PFSK-1 (cell line): ENCODE results near the gene NSMCE1.

Experiments
- POLR2AphosphoS5 ChIP-seq: IDR thresholded peaks from 2 replicates; pipeline ENCODE4 v1.6.1; 2012; ENCODE audit warnings: low read depth, mild to moderate bottlenecking, control low read depth, low read length, moderate library complexity
- SIN3A ChIP-seq: IDR thresholded peaks from 2 replicates; pipeline ENCODE4 v1.6.1; 2012; ENCODE audit warnings: mild to moderate bottlenecking, low read length, moderate library complexity, borderline replicate concordance; ENCODE audit not compliant: insufficient read depth
- TF ChIP-seq, protein P1 (sequence below), 2 experiments: IDR thresholded peaks; 2 replicates each; pipeline versions ENCODE4 v1.6.1 to v1.8.0; 2011 to 2012; ENCODE audit warnings: low read depth in 2 of 2, low read length in 2 of 2, control low read depth in 1 of 2, inconsistent platforms in 1 of 2, mild to moderate bottlenecking in 1 of 2, moderate library complexity in 1 of 2; ENCODE audit not compliant: insufficient read depth in 1 of 2

DNA sequence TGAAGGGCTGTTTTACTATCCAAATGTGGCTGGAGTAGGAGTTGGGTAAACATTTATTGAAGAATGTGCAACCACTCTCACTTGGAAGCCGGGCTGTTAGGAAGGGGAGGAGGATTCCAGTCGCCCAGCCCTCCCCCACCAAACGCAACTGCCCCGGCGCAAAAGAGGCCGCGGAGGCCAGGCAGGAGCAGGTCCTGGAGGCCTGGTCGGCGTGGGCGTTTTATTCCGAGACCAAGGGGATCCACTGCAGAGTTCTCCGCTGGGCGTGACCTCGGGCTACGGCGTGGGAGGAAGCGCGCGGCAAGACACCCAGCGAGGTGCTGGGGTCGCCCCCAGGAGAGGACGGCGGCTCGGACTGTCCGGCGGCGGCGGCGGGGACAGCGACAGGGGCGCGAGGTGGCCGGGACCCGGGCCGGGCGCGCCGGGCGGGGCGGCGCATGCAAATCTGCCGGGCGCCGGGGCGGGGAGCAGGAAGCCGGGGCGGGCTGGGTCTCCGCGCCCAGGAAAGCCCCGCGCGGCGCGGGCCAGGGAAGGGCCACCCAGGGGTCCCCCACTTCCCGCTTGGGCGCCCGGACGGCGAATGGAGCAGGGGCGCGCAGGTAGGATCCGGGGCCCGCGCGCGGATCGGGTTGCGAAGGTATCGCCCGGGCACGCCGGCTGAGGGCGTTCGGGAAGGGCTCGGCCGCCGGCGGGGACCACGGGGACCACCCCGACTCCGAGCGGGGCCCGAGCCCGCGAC lies 45.0 kb upstream of the NSMCE1 start, which contains the start of gene IL4R:
- TF ChIP-seq SIN3A (no peak), POLR2AphosphoS5 (no peak; the same call in 1 of the 2 replicates)
- TF ChIP-seq, protein P1, sequence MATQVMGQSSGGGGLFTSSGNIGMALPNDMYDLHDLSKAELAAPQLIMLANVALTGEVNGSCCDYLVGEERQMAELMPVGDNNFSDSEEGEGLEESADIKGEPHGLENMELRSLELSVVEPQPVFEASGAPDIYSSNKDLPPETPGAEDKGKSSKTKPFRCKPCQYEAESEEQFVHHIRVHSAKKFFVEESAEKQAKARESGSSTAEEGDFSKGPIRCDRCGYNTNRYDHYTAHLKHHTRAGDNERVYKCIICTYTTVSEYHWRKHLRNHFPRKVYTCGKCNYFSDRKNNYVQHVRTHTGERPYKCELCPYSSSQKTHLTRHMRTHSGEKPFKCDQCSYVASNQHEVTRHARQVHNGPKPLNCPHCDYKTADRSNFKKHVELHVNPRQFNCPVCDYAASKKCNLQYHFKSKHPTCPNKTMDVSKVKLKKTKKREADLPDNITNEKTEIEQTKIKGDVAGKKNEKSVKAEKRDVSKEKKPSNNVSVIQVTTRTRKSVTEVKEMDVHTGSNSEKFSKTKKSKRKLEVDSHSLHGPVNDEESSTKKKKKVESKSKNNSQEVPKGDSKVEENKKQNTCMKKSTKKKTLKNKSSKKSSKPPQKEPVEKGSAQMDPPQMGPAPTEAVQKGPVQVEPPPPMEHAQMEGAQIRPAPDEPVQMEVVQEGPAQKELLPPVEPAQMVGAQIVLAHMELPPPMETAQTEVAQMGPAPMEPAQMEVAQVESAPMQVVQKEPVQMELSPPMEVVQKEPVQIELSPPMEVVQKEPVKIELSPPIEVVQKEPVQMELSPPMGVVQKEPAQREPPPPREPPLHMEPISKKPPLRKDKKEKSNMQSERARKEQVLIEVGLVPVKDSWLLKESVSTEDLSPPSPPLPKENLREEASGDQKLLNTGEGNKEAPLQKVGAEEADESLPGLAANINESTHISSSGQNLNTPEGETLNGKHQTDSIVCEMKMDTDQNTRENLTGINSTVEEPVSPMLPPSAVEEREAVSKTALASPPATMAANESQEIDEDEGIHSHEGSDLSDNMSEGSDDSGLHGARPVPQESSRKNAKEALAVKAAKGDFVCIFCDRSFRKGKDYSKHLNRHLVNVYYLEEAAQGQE (IDR thresholded peaks at IDR 0.05; ENCODE audit: insufficient read depth in 1 of 2, low read depth in 2 of 2, low read length in 2 of 2), result no peak
